ENCODE measurements around the gene RNF208.

RNF208 gene

DNA sequence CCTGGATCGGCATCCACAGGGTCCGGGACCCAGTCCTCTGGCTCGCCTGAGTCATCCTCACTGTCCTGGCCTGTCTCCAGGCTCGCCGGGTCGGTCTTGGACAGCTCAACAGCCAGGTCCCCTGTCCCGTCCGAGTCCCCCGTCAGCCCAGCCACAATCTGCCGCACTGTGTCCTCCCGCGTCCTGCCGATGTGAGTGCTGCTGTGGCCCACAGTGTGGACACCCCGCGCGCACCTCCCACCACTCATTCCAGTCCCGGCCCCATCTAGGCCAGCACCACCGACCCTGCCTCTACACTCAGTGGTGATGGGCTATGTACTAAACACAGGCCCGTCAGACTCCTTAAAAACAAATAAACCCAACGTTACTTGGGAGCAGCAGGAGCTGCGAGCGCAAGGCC is 40.4 kb downstream of the RNF208 start:
- no peak overlapping the region for H2AFZ ChIP-seq (ENCODE audit: low read length)
- H3K79me2 ChIP-seq (ENCODE audit: insufficient read depth, low read length) = peaks cover 16% of the 10 kb centered on the region; the same call in 1 of the 2 replicates
- no peak overlapping the region for H3K4me2 ChIP-seq (ENCODE audit: low read depth, low read length, poor library complexity, severe bottlenecking)
- H3K4me1 ChIP-seq (ENCODE audit: insufficient read depth, low read length, poor library complexity, severe bottlenecking) = no peaks in the 10 kb centered on the region
- no peak overlapping the region for H3K4me3 ChIP-seq (ENCODE audit: low read length, poor library complexity, severe bottlenecking)
- TF ChIP-seq CTCF (conservative IDR thresholded peaks at IDR 0.05; ENCODE audit: low read length) (no peak), EZH2phosphoT487 (IDR thresholded peaks at IDR 0.05; ENCODE audit: borderline replicate concordance) (no peak)
- no peaks in the 10 kb centered on the region for H3F3A ChIP-seq (ENCODE audit: low read depth)
- no peaks in the 10 kb centered on the region for H4K20me1 ChIP-seq (ENCODE audit: insufficient read depth, low read length, poor library complexity, severe bottlenecking)
- H3K9me2 ChIP-seq (replicated peaks; ENCODE audit: low read depth, low read length) = no peaks in the 10 kb centered on the region
- no peaks in the 10 kb centered on the region for H3K9me3 ChIP-seq (ENCODE audit: insufficient read depth, low read depth, low read length)
- no peak overlapping the region for H3K9ac ChIP-seq (ENCODE audit: low read depth, low read length, poor library complexity, severe bottlenecking)
- H3K36me3 ChIP-seq (ENCODE audit: insufficient read depth, low read length) = peaks cover 23% of the 10 kb centered on the region; the same call in 1 of the 2 replicates
- no peaks in the 10 kb centered on the region for H3K27me3 ChIP-seq (ENCODE audit: insufficient read depth, low read length, poor library complexity, severe bottlenecking)

DNA sequence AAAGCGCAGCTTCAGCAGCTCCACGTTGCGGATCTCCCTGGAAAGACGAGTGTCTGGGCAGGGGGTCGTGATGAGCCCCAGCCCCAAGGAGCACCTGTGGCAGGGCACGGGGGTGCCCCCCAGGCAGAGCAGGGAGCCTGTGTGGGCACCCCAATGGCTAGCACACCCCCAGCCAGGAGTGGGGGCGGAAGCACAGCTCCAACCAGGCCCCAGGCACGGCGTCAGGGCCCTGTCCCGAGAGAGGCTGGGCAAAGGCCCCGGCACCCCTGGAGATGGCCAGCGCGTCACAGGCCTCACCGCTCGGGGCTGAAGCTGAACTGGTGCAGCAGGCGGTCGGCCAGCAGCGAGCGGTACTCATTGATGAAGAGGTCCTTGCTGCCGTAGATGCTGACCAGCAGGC is 41.5 kb downstream of the RNF208 start:
- Histone ChIP-seq H3K27me3 (ENCODE audit: insufficient read depth, low read length, poor library complexity, severe bottlenecking) (no peaks in the 10 kb centered on the region), H3K9me3 (ENCODE audit: insufficient read depth, low read depth, low read length) (no peaks in the 10 kb centered on the region), H3K4me2 (ENCODE audit: low read depth, low read length, poor library complexity, severe bottlenecking) (no peak overlapping the region), H3K4me3 (ENCODE audit: low read length, poor library complexity, severe bottlenecking) (no peak overlapping the region), H3F3A (ENCODE audit: low read depth) (no peaks in the 10 kb centered on the region), H3K9ac (ENCODE audit: low read depth, low read length, poor library complexity, severe bottlenecking) (no peak overlapping the region), H3K9me2 (replicated peaks; ENCODE audit: low read depth, low read length) (no peaks in the 10 kb centered on the region), H3K79me2 (ENCODE audit: insufficient read depth, low read length) (peaks cover 4% of the 10 kb centered on the region; the same call in 1 of the 2 replicates), H3K4me1 (ENCODE audit: insufficient read depth, low read length, poor library complexity, severe bottlenecking) (no peaks in the 10 kb centered on the region), H3K36me3 (ENCODE audit: insufficient read depth, low read length) (peaks cover 23% of the 10 kb centered on the region; the same call in 1 of the 2 replicates), H4K20me1 (ENCODE audit: insufficient read depth, low read length, poor library complexity, severe bottlenecking) (no peaks in the 10 kb centered on the region), H2AFZ (ENCODE audit: low read length) (no peak overlapping the region)
- TF ChIP-seq EZH2phosphoT487 (IDR thresholded peaks at IDR 0.05; ENCODE audit: borderline replicate concordance) = no peak
- no peak for TF ChIP-seq CTCF (conservative IDR thresholded peaks at IDR 0.05; ENCODE audit: low read length)

- H3K9me3 ChIP-seq (ENCODE audit: insufficient read depth, low read depth, low read length) = no peaks in the 10 kb centered on the region
- no peaks in the 10 kb centered on the region for H3K79me2 ChIP-seq (ENCODE audit: insufficient read depth, low read length)
- H3K9me2 ChIP-seq (replicated peaks; ENCODE audit: low read depth, low read length) = no peaks in the 10 kb centered on the region
- TF ChIP-seq CTCF (conservative IDR thresholded peaks at IDR 0.05; ENCODE audit: low read length) = no peak
- no peak overlapping the region for H3K4me3 ChIP-seq (ENCODE audit: low read length, poor library complexity, severe bottlenecking)
- H4K20me1 ChIP-seq (ENCODE audit: insufficient read depth, low read length, poor library complexity, severe bottlenecking) = no peaks in the 10 kb centered on the region
- H3K4me1 ChIP-seq (ENCODE audit: insufficient read depth, low read length, poor library complexity, severe bottlenecking) = no peaks in the 10 kb centered on the region
- no peaks in the 10 kb centered on the region for H3K27me3 ChIP-seq (ENCODE audit: insufficient read depth, low read length, poor library complexity, severe bottlenecking)
- no peaks in the 10 kb centered on the region for H3F3A ChIP-seq (ENCODE audit: low read depth)
- H3K9ac ChIP-seq (ENCODE audit: low read depth, low read length, poor library complexity, severe bottlenecking) = no peak overlapping the region
- H3K4me2 ChIP-seq (ENCODE audit: low read depth, low read length, poor library complexity, severe bottlenecking) = no peak overlapping the region
- no peak overlapping the region for H2AFZ ChIP-seq (ENCODE audit: low read length)
- peaks cover 23% of the 10 kb centered on the region; the same call in 1 of the 2 replicates for H3K36me3 ChIP-seq (ENCODE audit: insufficient read depth, low read length)
Measured at GRCh38 chr9:137179761-137180160, 42.3 kb downstream of the RNF208 start.
